Measurements from ENCODE around the gene SLC66A2.

DNA sequence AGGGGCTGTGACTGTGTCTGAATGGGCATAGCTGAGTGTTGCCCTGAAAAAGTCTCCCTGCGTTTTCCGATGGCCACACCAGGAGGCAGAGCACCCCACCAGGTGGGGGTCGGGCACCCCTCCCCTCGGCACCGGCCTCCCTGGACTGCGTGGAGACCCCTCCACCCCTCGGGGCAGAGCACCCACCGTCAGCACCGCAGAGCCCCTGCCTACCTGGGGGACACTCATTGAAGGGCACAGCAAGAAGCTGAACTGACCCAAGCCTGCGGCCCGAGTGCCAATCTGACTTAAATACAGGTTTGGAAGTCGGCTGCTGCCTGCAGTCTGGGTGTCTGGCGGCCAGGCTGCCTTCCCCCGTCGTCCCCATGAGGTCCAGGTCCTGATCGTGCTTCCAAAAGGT is 83.8 kb downstream of the SLC66A2 start:
- TF ChIP-seq, protein P1, sequence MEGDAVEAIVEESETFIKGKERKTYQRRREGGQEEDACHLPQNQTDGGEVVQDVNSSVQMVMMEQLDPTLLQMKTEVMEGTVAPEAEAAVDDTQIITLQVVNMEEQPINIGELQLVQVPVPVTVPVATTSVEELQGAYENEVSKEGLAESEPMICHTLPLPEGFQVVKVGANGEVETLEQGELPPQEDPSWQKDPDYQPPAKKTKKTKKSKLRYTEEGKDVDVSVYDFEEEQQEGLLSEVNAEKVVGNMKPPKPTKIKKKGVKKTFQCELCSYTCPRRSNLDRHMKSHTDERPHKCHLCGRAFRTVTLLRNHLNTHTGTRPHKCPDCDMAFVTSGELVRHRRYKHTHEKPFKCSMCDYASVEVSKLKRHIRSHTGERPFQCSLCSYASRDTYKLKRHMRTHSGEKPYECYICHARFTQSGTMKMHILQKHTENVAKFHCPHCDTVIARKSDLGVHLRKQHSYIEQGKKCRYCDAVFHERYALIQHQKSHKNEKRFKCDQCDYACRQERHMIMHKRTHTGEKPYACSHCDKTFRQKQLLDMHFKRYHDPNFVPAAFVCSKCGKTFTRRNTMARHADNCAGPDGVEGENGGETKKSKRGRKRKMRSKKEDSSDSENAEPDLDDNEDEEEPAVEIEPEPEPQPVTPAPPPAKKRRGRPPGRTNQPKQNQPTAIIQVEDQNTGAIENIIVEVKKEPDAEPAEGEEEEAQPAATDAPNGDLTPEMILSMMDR (IDR thresholded peaks at IDR 0.05) = no peak
- no peak for TF ChIP-seq POLR2A (IDR thresholded peaks at IDR 0.05)
